HCT116 (cell line): ENCODE data around the gene CAPN2. TPM values are rescaled to one million over a fixed set of nuclear protein-coding genes. Genes with fewer than 3 reads are reported as not detected.

Experiments used
- total RNA-seq: library from RNA; stranded (reverse); gene quantifications from one replicate; pipeline ENCODE4 v1.2.1, GENCODE V29; 2021; ENCODE audit not compliant: unreplicated experiment

The CAPN2 gene
- total RNA-seq, 1 experiment from 2014 or later = 173 TPM

Other genes starting within 250 kb of the CAPN2 start
- 0.54 TPM for gene CAPN8, start 46.8 kb upstream of the CAPN2 start, total RNA-seq
- 38.2 TPM for gene TP53BP2, start 133.4 kb downstream of the CAPN2 start, total RNA-seq